HepG2 (cell line): Measurements from ENCODE around the gene CEP19. TPM values are rescaled to one million over a fixed set of nuclear protein-coding genes. Genes with fewer than 3 reads are reported as not detected.
A peak's percentile ranks its signal among the peaks of the same experiment; 100 is the strongest.

Source experiments
- ATAC-seq: fragments of 200-7000 bp; cut with Tn5 transposase; 3 replicates; pipeline ENCODE4 v1.9.1; 2020; ENCODE audit warnings: mild to moderate bottlenecking, moderate library complexity
- BruUV-seq: library from RNA; stranded (reverse); fragments of 400-500 nt; replicated peaks from 2 replicates; lab custom pipeline; 2021; lab: Mats Ljungman, UMichigan
- CTCF ChIA-PET: fragments of 300-600 bp; formaldehyde crosslinking; extraction: SDS; loops from one replicate; lab custom pipeline; 2021; ENCODE audit warnings: low total read pairs, inconsistent platforms, low intra/inter-chr PET ratio; lab: Yijun Ruan, JAX
- POLR2A ChIA-PET: fragments of 350-600 bp; sonication (Branson Sonifier 250); formaldehyde crosslinking; loops from one replicate; lab custom pipeline; 2020; ENCODE audit warnings: antibody characterized with exemption, inconsistent platforms; lab: Yijun Ruan, JAX
- DNase-seq: peaks from one replicate; pipeline ENCODE4 v3.0.0-alpha.2; 2015; ENCODE audit warnings: low spot score
- FAIRE-seq: peaks from 3 replicates; lab custom pipeline; 2011; peaks lifted over from hg19 to GRCh38; lab: Jason Lieb, UNC
- H2AFZ ChIP-seq: one replicate; pipeline ENCODE4 v1.6.1; 2011; ENCODE audit warnings: low read length, inconsistent platforms
- H3K27ac ChIP-seq: fragments of 300-600 bp; 3 replicates; pipeline ENCODE4 v1.8.0; 2011; ENCODE audit warnings: mixed run types, mild to moderate bottlenecking, mixed read lengths, low read length, inconsistent platforms; ENCODE audit not compliant: insufficient read depth; ENCODE audit errors: extremely low read length
- H3K27me3 ChIP-seq, 2 experiments: fragments of 200-600 bp in 1 of 2; 2 replicates in 1 of 2; 3 replicates in 1 of 2; pipeline versions ENCODE4 v1.6.0 to v1.8.0; 2011; ENCODE audit warnings: low read length in 2 of 2, mild to moderate bottlenecking in 2 of 2, moderate library complexity in 2 of 2, inconsistent platforms in 1 of 2; ENCODE audit not compliant: insufficient read depth in 2 of 2, control insufficient read depth in 1 of 2
- H3K36me3 ChIP-seq, 2 experiments: fragments of 200-600 bp in 1 of 2; replicated peaks in 1 of 2; 2 replicates in 1 of 2; 3 replicates in 1 of 2; pipeline versions ENCODE4 v1.5.1 to v1.8.0; 2011; ENCODE audit warnings: low read length in 2 of 2, inconsistent platforms in 1 of 2; ENCODE audit not compliant: insufficient read depth in 2 of 2, control insufficient read depth in 1 of 2
- H3K4me1 ChIP-seq: 2 replicates; pipeline ENCODE4 v1.5.1; 2012; ENCODE audit warnings: low read length, inconsistent platforms; ENCODE audit not compliant: insufficient read depth
- H3K4me2 ChIP-seq: 2 replicates; pipeline ENCODE4 v1.6.0; 2011; ENCODE audit warnings: low read depth, low read length, inconsistent platforms
- H3K4me3 ChIP-seq, 3 experiments: fragments of 200-600 bp in 1 of 3; sonication (generic), shearing (Covaris generic) in 1 of 3; replicated peaks in 1 of 3; 2 replicates each; pipeline ENCODE4 v1.5.1; 2011 to 2016; ENCODE audit warnings: low read length in 3 of 3, inconsistent platforms in 2 of 3, low read depth in 2 of 3, mild to moderate bottlenecking in 2 of 3, control low read depth in 1 of 3, mixed read lengths in 1 of 3; ENCODE audit not compliant: insufficient read depth in 1 of 3
- H3K79me2 ChIP-seq: one replicate; pipeline ENCODE4 v1.6.1; 2011; ENCODE audit warnings: low read length, inconsistent platforms; ENCODE audit not compliant: insufficient read depth
- H3K9ac ChIP-seq: 2 replicates; pipeline ENCODE4 v1.6.0; 2011; ENCODE audit warnings: mild to moderate bottlenecking, low read depth, low read length, inconsistent platforms; ENCODE audit not compliant: insufficient read depth
- H3K9me3 ChIP-seq: 2 replicates; pipeline ENCODE4 v1.5.1; 2012; ENCODE audit warnings: mild to moderate bottlenecking, low read length
- H4K20me1 ChIP-seq: 2 replicates; pipeline ENCODE4 v1.6.0; 2011; ENCODE audit warnings: inconsistent platforms, mild to moderate bottlenecking, low read length, moderate library complexity; ENCODE audit not compliant: insufficient read depth
- SMARCC2 ChIP-seq: fragments of 450-650 bp; IDR thresholded peaks from 2 replicates; pipeline ENCODE4 v1.6.1; 2017; ENCODE audit warnings: antibody characterized with exemption, mild to moderate bottlenecking
- SUZ12 ChIP-seq: fragments of 150-350 bp; IDR thresholded peaks from 2 replicates; pipeline ENCODE4 v1.6.1; 2014; ENCODE audit warnings: low read depth, low read length
- ZNF121 ChIP-seq: sonication (generic); formaldehyde crosslinking; IDR thresholded peaks from 2 replicates; pipeline ENCODE4 v1.5.0; 2020; ENCODE audit warnings: mild to moderate bottlenecking, missing genetic modification reagents
- ZNF264 ChIP-seq: sonication (generic); formaldehyde crosslinking; IDR thresholded peaks from 2 replicates; pipeline ENCODE4 v1.4.0; 2020; ENCODE audit warnings: missing genetic modification reagents
- WGBS: methylation state at CpG from one replicate; pipeline ENCODE4 v1.1.6; 2017; ENCODE audit warnings: low lambda C conversion rate; 5-methylcytosine and 5-hydroxymethylcytosine counted together
- in situ Hi-C: cut with HindIII; loops from 2 replicates; pipeline ENCODE4 v1.10.0; 2017; ENCODE audit warnings: low pct_unique_long_range_greater_than_20kb; ENCODE audit not compliant: extremely low pct_ligation_motif_present
- intact Hi-C: fragments of 100-400 bp; cut with micrococcal nuclease; formaldehyde crosslinking; loops from one replicate; pipeline ENCODE4 v1.10.0; 2022; ENCODE audit not compliant: unreplicated experiment
- polyA plus RNA-seq, 8 experiments: library from polyadenylated mRNA; depleted of rRNA in 3 of 8; stranded (reverse) in 7 of 8; unstranded in 1 of 8; fragments of >200 nt; fragmentation: Illumina TruSeq in 4 of 8; extraction: Trizol in 4 of 8; gene quantifications; 2 replicates each; pipeline versions ENCODE4 v1.2.1 to v1.2.3, GENCODE V29; 2011 to 2016; ENCODE audit warnings: low read depth in 4 of 8, missing spikeins in 1 of 8, mixed read lengths in 1 of 8; ENCODE audit not compliant: insufficient read depth in 1 of 8
- total RNA-seq, 5 experiments: library from RNA; depleted of rRNA; stranded (reverse); fragments of >200 nt; fragmentation: Illumina TruSeq; extraction: Trizol; gene quantifications; 2 replicates each; pipeline ENCODE4 v1.2.3, GENCODE V29; 2016; ENCODE audit warnings: low read depth in 1 of 5

CEP19 gene
- total and polyA plus RNA-seq, 2 of the 13 experiments (the other 11 are each of a cell fraction or from before 2014, with no cell fraction given), result 0.48 to 1.2 TPM

GRCh38 chr3:196670339-196670738 lies 41.7 kb downstream of the CEP19 start (continued):
- TF ChIP-seq ZNF264 (CRISPR knock-in tag) (no peak), SMARCC2 (no peak)

DNA sequence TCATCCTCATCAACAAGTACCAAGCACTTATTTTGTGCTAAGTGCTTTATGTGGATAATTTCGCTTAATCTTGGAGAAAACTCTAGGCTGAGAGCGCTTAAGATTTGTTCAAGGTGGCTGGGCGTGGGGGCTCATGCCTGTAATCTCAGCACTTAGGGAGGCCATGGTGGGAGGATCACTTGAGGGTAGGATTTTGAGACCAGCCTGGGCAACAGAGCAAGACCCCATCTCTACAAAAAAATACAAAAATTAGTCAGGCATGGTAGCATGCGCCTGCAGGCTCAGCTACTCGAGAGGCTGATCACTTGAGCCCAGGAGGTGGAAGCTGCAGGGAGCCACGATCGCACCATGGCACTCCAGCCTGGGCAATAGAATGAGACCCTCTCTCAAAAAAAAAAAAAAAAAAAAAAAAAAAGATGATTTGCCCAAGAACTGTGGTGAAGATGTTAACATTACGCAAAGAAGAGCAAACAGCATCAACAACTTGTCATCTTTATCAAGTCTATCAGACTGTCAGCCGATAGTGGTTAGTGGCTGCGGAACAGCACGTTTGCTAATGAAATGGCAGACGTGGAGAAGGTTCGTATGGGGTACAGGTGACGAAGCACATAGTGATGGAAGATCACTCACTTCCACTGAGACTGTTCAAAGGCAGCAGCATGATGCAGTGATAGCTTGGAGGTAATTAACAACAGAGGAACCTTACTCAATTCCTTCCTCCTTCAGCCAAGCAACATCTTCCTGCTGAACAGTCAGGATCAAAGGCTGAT lies 44.8 kb downstream of the CEP19 start:
- 84% methylated on average over 14 of the region's 14 CpGs for WGBS
- Histone ChIP-seq H3K27me3 (no peaks in the 10 kb centered on the region; a peak in 1 of 5 replicates), H3K4me3 (no peak overlapping the region), H3K4me2 (peak overlapping the region; percentile 78), H3K9ac (no peak overlapping the region), H4K20me1 (no peaks in the 10 kb centered on the region), H3K27ac (no peak overlapping the region), H3K36me3 (no peaks in the 10 kb centered on the region), H3K79me2 (no peaks in the 10 kb centered on the region)
- CTCF ChIA-PET, result no interaction called here
- FAIRE-seq, result no peak
- POLR2A ChIA-PET, result interaction anchor here (0.7 kb wide), 1 partner anchor 30 kb away, joined by 3 read pairs; no protein-coding TSS in a partner anchor
- intact Hi-C loops, result no loop called here
- no peak for TF ChIP-seq SUZ12
- peak; percentile 53; the same call in 1 of the 2 replicates for TF ChIP-seq ZNF121 (CRISPR knock-in tag)
- TF ChIP-seq, all 625 proteins: peak for 1
- no peak overlapping the region for H2AFZ ChIP-seq
- no TSS peak for BruUV-seq
- H3K4me1 ChIP-seq, result peaks cover 34% of the 10 kb centered on the region
- no peaks in the 10 kb centered on the region for H3K9me3 ChIP-seq
- DNase-seq (no peak), ATAC-seq (no peak)
- in situ Hi-C loops, result no loop called here
